ENCODE measurements around the gene GHR. TPM values are rescaled to one million over a fixed set of nuclear protein-coding genes. Genes with fewer than 3 reads are reported as not detected.

Gene GHR
- total RNA-seq, 1 experiment from 2014 or later, result not detected

DNA sequence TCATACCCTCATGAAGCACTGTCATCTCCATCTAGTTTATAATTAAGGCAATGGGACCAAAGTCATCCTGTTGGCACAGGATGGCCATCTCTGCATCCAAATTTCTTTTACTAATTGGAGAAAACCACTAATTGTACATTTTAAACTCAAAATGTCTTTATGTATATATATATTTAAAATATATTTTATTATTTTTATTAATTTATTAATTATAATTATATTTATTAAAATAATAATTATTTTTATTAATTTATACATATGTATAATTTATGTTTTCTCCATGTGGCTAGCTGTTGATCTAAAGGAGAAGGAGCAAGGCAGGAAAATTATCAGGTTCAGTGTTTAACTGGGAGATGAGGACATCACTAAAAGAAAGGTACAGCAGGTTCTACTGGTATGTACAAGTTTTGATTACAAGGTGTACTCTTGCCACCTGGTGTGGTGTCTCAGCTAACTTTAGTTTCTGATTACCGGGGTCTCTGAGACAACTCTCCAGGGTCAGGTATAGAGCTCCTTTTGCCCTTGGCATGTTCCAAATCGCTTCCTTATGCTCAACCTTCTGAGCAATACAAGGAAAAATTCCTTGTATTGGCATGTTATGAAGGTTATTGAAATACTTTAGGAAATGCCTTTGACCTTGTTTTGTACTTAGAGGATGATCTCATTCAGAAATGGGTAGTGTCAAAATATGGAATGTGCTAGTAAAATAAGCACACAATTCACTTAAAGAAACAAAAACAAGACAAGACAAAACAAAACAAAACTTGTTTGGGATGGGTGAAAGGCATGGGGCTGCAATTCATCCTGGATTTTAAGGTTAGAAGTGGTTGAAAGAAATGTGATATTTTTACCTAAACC lies 79.6 kb downstream of the GHR start:
- ChIA-PET CTCF (no interaction called here), POLR2A (ENCODE audit: low non-redundant PET) (no interaction called here)
- no peak for TF ChIP-seq EZH2 (IDR thresholded peaks at IDR 0.05; ENCODE audit: borderline replicate concordance, low read depth, low read length, poor library complexity, severe bottlenecking)
- TF ChIP-seq, protein P1, sequence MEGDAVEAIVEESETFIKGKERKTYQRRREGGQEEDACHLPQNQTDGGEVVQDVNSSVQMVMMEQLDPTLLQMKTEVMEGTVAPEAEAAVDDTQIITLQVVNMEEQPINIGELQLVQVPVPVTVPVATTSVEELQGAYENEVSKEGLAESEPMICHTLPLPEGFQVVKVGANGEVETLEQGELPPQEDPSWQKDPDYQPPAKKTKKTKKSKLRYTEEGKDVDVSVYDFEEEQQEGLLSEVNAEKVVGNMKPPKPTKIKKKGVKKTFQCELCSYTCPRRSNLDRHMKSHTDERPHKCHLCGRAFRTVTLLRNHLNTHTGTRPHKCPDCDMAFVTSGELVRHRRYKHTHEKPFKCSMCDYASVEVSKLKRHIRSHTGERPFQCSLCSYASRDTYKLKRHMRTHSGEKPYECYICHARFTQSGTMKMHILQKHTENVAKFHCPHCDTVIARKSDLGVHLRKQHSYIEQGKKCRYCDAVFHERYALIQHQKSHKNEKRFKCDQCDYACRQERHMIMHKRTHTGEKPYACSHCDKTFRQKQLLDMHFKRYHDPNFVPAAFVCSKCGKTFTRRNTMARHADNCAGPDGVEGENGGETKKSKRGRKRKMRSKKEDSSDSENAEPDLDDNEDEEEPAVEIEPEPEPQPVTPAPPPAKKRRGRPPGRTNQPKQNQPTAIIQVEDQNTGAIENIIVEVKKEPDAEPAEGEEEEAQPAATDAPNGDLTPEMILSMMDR (conservative IDR thresholded peaks at IDR 0.05; ENCODE audit: low read depth, low read length), result no peak
- Histone ChIP-seq H3K27ac (ENCODE audit: low read depth, low read length, poor library complexity, severe bottlenecking) (no peak overlapping the region), H3K36me3 (ENCODE audit: insufficient read depth, low read length, poor library complexity, severe bottlenecking) (no peaks in the 10 kb centered on the region), H3K4me1 (ENCODE audit: insufficient read depth, low read length, poor library complexity, severe bottlenecking) (no peaks in the 10 kb centered on the region), H3K4me3 (ENCODE audit: low read depth, low read length, poor library complexity, severe bottlenecking) (no peak overlapping the region), H3K27me3 (replicated peaks; ENCODE audit: insufficient read depth, low read depth, low read length, poor library complexity) (no peaks in the 10 kb centered on the region), H3K9me3 (ENCODE audit: low read depth, low read length, poor library complexity, severe bottlenecking) (no peaks in the 10 kb centered on the region)
- intact Hi-C loops (cut with micrococcal nuclease; ENCODE audit: unreplicated experiment), result no loop called here
- BruUV-seq (replicated peaks), result no TSS peak
- no peak for DNase-seq (ENCODE audit: low spot score)

DNA sequence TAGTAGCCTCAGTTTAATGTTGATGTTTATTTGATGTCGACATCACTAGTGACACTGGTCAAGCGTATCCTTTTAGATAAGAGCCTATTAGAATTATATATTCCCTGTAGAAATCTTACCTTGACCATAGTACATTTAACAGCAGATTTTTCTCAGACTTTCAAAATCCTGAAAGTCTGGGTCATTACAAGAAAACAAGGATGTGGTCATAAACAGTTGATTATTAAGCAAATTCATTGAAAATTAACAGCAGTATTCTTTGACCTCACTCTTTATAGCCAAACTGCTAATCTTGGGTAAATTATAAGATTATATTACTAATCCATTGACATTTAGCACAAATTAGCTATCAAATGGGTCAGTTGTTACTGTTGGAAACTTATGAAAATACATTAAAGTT lies 83.4 kb downstream of the GHR start:
- intact Hi-C loops (cut with micrococcal nuclease; ENCODE audit: unreplicated experiment), result no loop called here
- H3K4me1 ChIP-seq (ENCODE audit: insufficient read depth, low read length, poor library complexity, severe bottlenecking), result no peaks in the 10 kb centered on the region
- H3K36me3 ChIP-seq (ENCODE audit: insufficient read depth, low read length, poor library complexity, severe bottlenecking), result no peaks in the 10 kb centered on the region
- DNase-seq (ENCODE audit: low spot score), result no peak
- H3K27ac ChIP-seq (ENCODE audit: low read depth, low read length, poor library complexity, severe bottlenecking), result no peak overlapping the region
- H3K27me3 ChIP-seq (replicated peaks; ENCODE audit: insufficient read depth, low read depth, low read length, poor library complexity), result no peaks in the 10 kb centered on the region
- no TSS peak for BruUV-seq (replicated peaks)
- no peaks in the 10 kb centered on the region for H3K9me3 ChIP-seq (ENCODE audit: low read depth, low read length, poor library complexity, severe bottlenecking)
- TF ChIP-seq EZH2 (IDR thresholded peaks at IDR 0.05; ENCODE audit: borderline replicate concordance, low read depth, low read length, poor library complexity, severe bottlenecking), result no peak
- TF ChIP-seq, protein P1 (conservative IDR thresholded peaks at IDR 0.05; ENCODE audit: low read depth, low read length), result no peak
- POLR2A ChIA-PET (ENCODE audit: low non-redundant PET), result no interaction called here
- CTCF ChIA-PET, result no interaction called here
- H3K4me3 ChIP-seq (ENCODE audit: low read depth, low read length, poor library complexity, severe bottlenecking), result no peak overlapping the region

DNA sequence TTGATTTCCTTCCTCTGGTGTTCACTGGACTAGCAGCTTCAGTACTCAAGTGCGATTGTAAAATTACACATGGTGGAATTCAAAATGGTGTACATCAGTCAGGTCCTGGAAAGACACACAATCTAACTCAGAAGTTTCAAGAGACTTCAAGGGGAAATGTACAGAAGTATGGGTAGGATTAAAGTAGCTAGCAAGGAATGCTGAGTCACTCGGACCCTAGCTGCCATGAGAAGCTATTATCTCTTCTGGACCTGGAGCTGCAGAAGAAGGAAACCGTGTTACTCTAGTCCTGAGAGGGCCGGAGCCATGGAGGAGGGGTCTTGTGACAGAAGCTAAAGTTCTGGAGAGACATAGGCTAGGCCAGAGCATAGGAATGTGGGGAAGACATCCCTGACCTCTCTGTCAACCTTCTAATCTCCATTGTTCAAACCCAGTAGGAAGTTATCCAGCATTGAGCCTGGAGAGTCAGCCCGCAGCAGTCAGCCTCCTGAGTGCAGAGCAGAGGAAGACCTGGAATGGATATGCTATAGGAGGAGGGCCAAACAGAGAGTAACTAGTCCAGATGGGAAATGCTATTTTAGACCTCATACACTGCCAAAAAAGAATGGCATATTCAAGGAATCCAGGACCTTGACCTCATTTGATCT lies 84.3 kb downstream of the GHR start:
- Histone ChIP-seq H3K9me3 (ENCODE audit: low read depth, low read length, poor library complexity, severe bottlenecking) (no peaks in the 10 kb centered on the region), H3K27ac (ENCODE audit: low read depth, low read length, poor library complexity, severe bottlenecking) (no peak overlapping the region), H3K4me1 (ENCODE audit: insufficient read depth, low read length, poor library complexity, severe bottlenecking) (no peaks in the 10 kb centered on the region), H3K36me3 (ENCODE audit: insufficient read depth, low read length, poor library complexity, severe bottlenecking) (no peaks in the 10 kb centered on the region), H3K4me3 (ENCODE audit: low read depth, low read length, poor library complexity, severe bottlenecking) (no peak overlapping the region), H3K27me3 (replicated peaks; ENCODE audit: insufficient read depth, low read depth, low read length, poor library complexity) (no peaks in the 10 kb centered on the region)
- ChIA-PET CTCF (interaction anchor here (0.6 kb wide), 1 partner anchor 384 kb away, joined by 4 read pairs; no protein-coding TSS in a partner anchor), POLR2A (ENCODE audit: low non-redundant PET) (interaction anchor here (0.6 kb wide), 1 partner anchor 22 kb away, joined by 8 read pairs; no protein-coding TSS in a partner anchor)
- BruUV-seq (replicated peaks), result no TSS peak
- intact Hi-C loops (cut with micrococcal nuclease; ENCODE audit: unreplicated experiment), result no loop called here
- no peak for TF ChIP-seq EZH2 (IDR thresholded peaks at IDR 0.05; ENCODE audit: borderline replicate concordance, low read depth, low read length, poor library complexity, severe bottlenecking)
- TF ChIP-seq, protein P1 (conservative IDR thresholded peaks at IDR 0.05; ENCODE audit: low read depth, low read length), result no peak
- no peak for DNase-seq (ENCODE audit: low spot score)
